ENCODE measurements around the gene TMEM9. TPM values are rescaled to one million over a fixed set of nuclear protein-coding genes. Genes with fewer than 3 reads are reported as not detected.

Gene TMEM9
- total RNA-seq, 6 experiments from 2014 or later: 27.0 to 47.4 (median 35.6) TPM

DNA sequence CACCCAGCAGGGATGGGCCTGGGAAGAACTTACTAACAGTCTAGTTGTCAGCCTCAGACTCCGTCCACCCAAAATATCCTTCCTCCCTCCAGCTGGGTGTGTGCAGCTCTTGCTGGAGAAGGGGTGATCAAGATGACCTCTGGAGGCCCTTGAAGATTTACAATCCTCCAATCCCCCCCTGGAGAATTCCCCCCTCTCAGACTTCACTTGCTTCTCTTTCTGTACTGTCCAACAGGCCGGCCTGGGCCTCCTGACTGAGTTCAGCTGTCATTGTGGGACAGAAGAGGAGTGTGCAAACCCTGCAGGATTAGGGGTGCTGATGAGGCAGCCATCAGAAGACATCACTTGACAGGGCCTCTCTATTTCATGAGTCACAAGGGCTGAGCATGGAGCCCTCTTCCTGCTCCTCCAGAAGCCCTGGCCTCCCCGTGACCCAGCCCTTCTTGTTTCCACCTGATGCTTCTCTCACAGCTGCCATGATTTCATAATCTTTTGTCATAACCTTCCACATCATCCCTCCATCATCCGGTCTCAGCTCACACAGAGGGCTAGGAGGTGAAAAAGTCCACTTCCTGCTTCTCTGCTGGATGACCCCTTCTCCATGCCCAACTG is 18.8 kb upstream of the TMEM9 start:
- peaks cover 0 to 39% (median 2%) of the 10 kb centered on the region in 4 donors for H3K4me1 ChIP-seq
- no peak for TF ChIP-seq POLR2A (IDR thresholded peaks at IDR 0.05)
- TF ChIP-seq, protein P1, sequence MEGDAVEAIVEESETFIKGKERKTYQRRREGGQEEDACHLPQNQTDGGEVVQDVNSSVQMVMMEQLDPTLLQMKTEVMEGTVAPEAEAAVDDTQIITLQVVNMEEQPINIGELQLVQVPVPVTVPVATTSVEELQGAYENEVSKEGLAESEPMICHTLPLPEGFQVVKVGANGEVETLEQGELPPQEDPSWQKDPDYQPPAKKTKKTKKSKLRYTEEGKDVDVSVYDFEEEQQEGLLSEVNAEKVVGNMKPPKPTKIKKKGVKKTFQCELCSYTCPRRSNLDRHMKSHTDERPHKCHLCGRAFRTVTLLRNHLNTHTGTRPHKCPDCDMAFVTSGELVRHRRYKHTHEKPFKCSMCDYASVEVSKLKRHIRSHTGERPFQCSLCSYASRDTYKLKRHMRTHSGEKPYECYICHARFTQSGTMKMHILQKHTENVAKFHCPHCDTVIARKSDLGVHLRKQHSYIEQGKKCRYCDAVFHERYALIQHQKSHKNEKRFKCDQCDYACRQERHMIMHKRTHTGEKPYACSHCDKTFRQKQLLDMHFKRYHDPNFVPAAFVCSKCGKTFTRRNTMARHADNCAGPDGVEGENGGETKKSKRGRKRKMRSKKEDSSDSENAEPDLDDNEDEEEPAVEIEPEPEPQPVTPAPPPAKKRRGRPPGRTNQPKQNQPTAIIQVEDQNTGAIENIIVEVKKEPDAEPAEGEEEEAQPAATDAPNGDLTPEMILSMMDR (IDR thresholded peaks at IDR 0.05): no peak
- no peak for DNase-seq
- H3K27ac ChIP-seq: peak overlapping the region in 1 of 3 donors; percentile 67
- no peaks in the 10 kb centered on the region for H3K36me3 ChIP-seq
- 83% methylated on average over 3 of the region's 4 CpGs for WGBS (ENCODE audit: insufficient coverage, low coverage, low lambda C conversion rate, missing lambda C conversion rate)
- intact Hi-C loops (cut with DNase I): no loop called here
- no peak overlapping the region for H3K4me3 ChIP-seq
- no peak for ATAC-seq
- H3K9me3 ChIP-seq: no peaks in the 10 kb centered on the region
- no peaks in the 10 kb centered on the region for H3K27me3 ChIP-seq

- Histone ChIP-seq H3K36me3 (no peaks in the 10 kb centered on the region), H3K27ac (no peak overlapping the region), H3K27me3 (no peaks in the 10 kb centered on the region), H3K9me3 (no peaks in the 10 kb centered on the region), H3K4me3 (no peak overlapping the region), H3K4me1 (peaks cover 0 to 39% (median 2%) of the 10 kb centered on the region in 4 donors)
- ATAC-seq: no peak
- TF ChIP-seq, protein P1 (IDR thresholded peaks at IDR 0.05): no peak
- TF ChIP-seq POLR2A (IDR thresholded peaks at IDR 0.05): no peak
- DNase-seq: no peak
- intact Hi-C loops (cut with DNase I): no loop called here
- WGBS (ENCODE audit: insufficient coverage, low coverage, low lambda C conversion rate, missing lambda C conversion rate): 79% methylated on average over 3 of the region's 4 CpGs
Observed at GRCh38 chr1:201172326-201172725, 18.1 kb upstream of the TMEM9 start.

DNA sequence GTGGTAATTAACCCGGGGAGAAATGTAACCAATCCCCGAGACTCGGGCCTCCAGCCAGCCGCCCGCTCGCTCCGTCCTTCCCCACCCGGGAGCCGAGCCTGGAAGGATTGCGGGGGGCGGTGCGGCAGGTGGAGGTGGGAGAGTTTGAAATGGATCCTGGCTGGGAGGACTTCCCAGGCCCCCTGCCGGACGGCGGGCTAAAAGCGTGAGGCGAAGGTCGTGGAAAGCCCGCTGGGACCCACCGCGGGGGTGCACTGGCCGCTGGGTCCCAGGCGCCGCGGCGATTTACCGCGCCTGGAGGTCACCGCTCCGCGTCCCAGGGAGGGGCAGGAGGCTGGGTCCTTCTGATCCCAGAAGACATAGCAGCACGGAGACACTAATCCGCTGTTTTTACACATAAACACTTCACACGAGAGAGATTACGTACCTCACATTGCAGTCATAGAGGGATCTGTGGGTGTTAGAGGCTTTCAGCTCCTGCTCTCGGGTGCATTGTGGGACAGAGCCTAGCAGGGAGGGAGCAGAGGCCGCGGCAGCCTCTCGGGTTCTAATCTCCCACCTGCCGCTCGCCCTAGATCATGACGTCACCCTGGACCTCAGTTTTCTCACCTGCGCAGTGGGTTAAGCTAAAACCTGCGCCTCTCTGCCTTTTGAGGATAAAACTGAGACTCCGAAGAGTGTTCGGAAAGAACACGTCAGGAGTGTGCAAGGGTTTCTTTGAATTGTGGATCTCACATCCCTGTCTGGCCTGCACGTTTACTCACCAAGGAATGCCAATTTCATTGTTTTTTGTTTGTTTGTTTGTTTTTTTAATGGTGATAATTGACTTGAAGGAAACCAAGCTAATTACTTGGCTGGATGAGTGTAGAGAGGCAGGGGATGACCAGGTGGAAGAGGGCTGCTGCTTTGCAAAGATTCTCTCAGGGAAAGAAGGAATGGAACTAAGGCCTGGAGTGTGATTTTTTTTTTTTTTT is 17.1 kb upstream of the TMEM9 start:
- peak in 2 of 3 donors; percentile 52 to 61 for DNase-seq
- 14% methylated on average over 15 of the region's 48 CpGs for WGBS (ENCODE audit: insufficient coverage, low coverage, low lambda C conversion rate, missing lambda C conversion rate)

DNA sequence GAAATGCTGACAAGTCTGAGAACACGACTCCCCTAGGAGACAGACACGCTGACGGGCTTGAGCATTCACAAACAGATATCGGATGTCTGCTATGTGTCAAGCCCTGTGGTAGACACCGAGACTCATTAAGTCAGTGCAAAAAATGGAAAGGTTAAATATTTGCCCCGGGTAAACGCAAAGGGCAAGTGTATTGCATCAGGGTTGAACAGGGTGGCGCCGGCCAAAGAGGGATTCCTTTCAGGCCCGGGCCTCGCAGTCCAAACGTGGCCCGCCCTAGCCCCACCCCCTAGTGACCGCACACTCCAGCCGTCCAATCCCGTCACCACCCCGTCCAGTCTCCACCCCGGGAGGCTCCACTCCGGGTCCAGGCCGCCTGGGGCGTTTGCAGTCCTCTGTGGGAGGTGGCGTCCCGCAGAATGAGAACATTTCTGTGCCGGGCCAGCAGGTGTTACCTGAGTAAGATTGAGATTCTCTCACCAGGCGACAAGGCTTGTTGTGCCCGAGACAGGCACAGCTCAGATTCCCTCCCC is 16.3 kb upstream of the TMEM9 start:
- TF ChIP-seq, protein P1 (IDR thresholded peaks at IDR 0.05): no peak
- peak; percentile 94 for TF ChIP-seq POLR2A (IDR thresholded peaks at IDR 0.05)
- DNase-seq (peak; percentile 98 to 99 (median 99)), ATAC-seq (peak; percentile 96 to 99 (median 97))
- intact Hi-C loops (cut with DNase I): no loop called here
- H3K4me1 ChIP-seq: peaks cover 0 to 39% (median 2%) of the 10 kb centered on the region in 4 donors
- H3K9me3 ChIP-seq: no peaks in the 10 kb centered on the region
- H3K27ac ChIP-seq: peak overlapping the region; percentile 93 to 99 (median 97)
- H3K27me3 ChIP-seq: no peaks in the 10 kb centered on the region
- WGBS (ENCODE audit: insufficient coverage, low coverage, low lambda C conversion rate, missing lambda C conversion rate): 0% methylated on average over 6 of the region's 26 CpGs
- H3K4me3 ChIP-seq: peak overlapping the region; percentile 56 to 65 (median 61)
- H3K36me3 ChIP-seq: no peaks in the 10 kb centered on the region

More for the DNA sequence above, 17.1 kb upstream of the TMEM9 start:
- Histone ChIP-seq H3K27ac (peak overlapping the region; percentile 93 to 99 (median 97)), H3K4me1 (peaks cover 0 to 39% (median 2%) of the 10 kb centered on the region in 4 donors), H3K27me3 (no peaks in the 10 kb centered on the region), H3K36me3 (no peaks in the 10 kb centered on the region), H3K4me3 (peak overlapping the region; percentile 56 to 65 (median 61)), H3K9me3 (no peaks in the 10 kb centered on the region)
- ATAC-seq: peak; percentile 45 to 57 (median 51)
- TF ChIP-seq POLR2A (IDR thresholded peaks at IDR 0.05): peak; percentile 69
- TF ChIP-seq, protein P1 (IDR thresholded peaks at IDR 0.05): peak in 2 of 4 donors; percentile 28 to 32
- intact Hi-C loops (cut with DNase I): no loop called here
